IgD-negative memory B cell (primary cell): Measurements from ENCODE around the gene CMTM3. TPM values are rescaled to one million over a fixed set of nuclear protein-coding genes. Genes with fewer than 3 reads are reported as not detected.

Experiments used
- polyA plus RNA-seq: library from polyadenylated mRNA; unstranded; fragments of 300-500 nt; fragmentation: Illumina TruSeq; gene quantifications from one replicate; pipeline ENCODE4 v1.2.3, GENCODE V29; 2021

Gene CMTM3
- polyA plus RNA-seq, 1 donor from 2014 or later = 5.2 TPM

Other genes with a start within 250 kb of the CMTM3 start
- gene CDH5, start 238.0 kb upstream of the CMTM3 start, polyA plus RNA-seq = not detected
- not detected for gene BEAN1, start 177.4 kb upstream of the CMTM3 start, polyA plus RNA-seq
- 1.6 TPM for gene TK2, start 54.6 kb upstream of the CMTM3 start, polyA plus RNA-seq
- gene CKLF, start 52.1 kb upstream of the CMTM3 start, polyA plus RNA-seq = 50.8 TPM
- gene CMTM1, start 38.3 kb upstream of the CMTM3 start, polyA plus RNA-seq = not detected
- gene CMTM2, start 25.2 kb upstream of the CMTM3 start, polyA plus RNA-seq = not detected
- gene CMTM4, start 92.0 kb downstream of the CMTM3 start, polyA plus RNA-seq = 0.19 TPM
- 29.4 TPM for gene DYNC1LI2, start 146.9 kb downstream of the CMTM3 start, polyA plus RNA-seq
- gene TERB1, start 196.9 kb downstream of the CMTM3 start, polyA plus RNA-seq = not detected
- gene NAE1, start 226.3 kb downstream of the CMTM3 start, polyA plus RNA-seq = 55.5 TPM
- gene CA7, start 239.7 kb downstream of the CMTM3 start, polyA plus RNA-seq = not detected